BJ (cell line): ENCODE measurements around the gene ARL15. TPM values are rescaled to one million over a fixed set of nuclear protein-coding genes. Genes with fewer than 3 reads are reported as not detected.

Experiments
- CTCF ChIA-PET: fragments of 350-600 bp; formaldehyde crosslinking; extraction: SDS; loops from one replicate; lab custom pipeline; 2021; ENCODE audit warnings: antibody characterized with exemption, inconsistent platforms; lab: Yijun Ruan, JAX
- POLR2A ChIA-PET: fragments of 300-600 bp; sonication (Branson Sonifier 250); formaldehyde crosslinking; extraction: SDS; loops from one replicate; lab custom pipeline; 2021; ENCODE audit warnings: antibody characterized with exemption; lab: Charles Lee
- DNase-seq: peaks from one replicate; pipeline ENCODE4 v3.0.0-alpha.2; 2011; ENCODE audit warnings: low read depth
- H3K27me3 ChIP-seq: 2 replicates; pipeline ENCODE4 v1.6.0; 2011; ENCODE audit warnings: low read length; ENCODE audit not compliant: control insufficient read depth, insufficient read depth
- H3K36me3 ChIP-seq: 2 replicates; pipeline ENCODE4 v1.5.1; 2011; ENCODE audit warnings: low read length; ENCODE audit not compliant: control insufficient read depth, insufficient read depth
- H3K4me3 ChIP-seq: 2 replicates; pipeline ENCODE4 v1.5.1; 2011; ENCODE audit warnings: low read depth, mild to moderate bottlenecking, control low read depth, low read length
- polyA plus RNA-seq: library from polyadenylated mRNA; depleted of rRNA; stranded (reverse); fragments of >200 nt; gene quantifications from 2 replicates; pipeline ENCODE4 v1.2.3, GENCODE V29; 2011
- TF ChIP-seq, protein P1 (sequence below): IDR thresholded peaks from 2 replicates; pipeline ENCODE4 v1.5.1; 2011; ENCODE audit warnings: low read depth, mild to moderate bottlenecking, control low read depth, inconsistent platforms, low read length, moderate library complexity; ENCODE audit not compliant: insufficient read depth

ARL15 gene
- polyA plus RNA-seq, 1 experiment, result 11.9 TPM

DNA sequence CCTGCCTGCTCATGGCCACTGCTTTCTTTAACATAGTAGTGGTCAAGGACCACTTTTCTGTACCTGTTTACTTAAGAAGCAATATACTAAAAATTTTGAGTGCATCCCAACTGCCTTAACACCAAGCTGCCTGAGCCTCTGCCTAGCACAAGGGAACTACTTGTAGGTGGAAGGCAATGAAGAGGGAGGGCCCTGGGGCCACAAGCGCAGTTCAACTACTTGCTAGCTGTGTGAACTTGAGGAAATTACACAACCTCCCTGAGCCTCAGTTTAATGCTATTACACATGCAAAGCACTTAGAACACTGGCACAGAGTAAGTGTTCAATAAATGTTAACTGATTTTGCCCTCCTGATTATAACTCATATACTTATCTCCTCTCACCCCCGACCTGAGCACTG lies 6.3 kb downstream of the ARL15 start:
- TF ChIP-seq, protein P1, sequence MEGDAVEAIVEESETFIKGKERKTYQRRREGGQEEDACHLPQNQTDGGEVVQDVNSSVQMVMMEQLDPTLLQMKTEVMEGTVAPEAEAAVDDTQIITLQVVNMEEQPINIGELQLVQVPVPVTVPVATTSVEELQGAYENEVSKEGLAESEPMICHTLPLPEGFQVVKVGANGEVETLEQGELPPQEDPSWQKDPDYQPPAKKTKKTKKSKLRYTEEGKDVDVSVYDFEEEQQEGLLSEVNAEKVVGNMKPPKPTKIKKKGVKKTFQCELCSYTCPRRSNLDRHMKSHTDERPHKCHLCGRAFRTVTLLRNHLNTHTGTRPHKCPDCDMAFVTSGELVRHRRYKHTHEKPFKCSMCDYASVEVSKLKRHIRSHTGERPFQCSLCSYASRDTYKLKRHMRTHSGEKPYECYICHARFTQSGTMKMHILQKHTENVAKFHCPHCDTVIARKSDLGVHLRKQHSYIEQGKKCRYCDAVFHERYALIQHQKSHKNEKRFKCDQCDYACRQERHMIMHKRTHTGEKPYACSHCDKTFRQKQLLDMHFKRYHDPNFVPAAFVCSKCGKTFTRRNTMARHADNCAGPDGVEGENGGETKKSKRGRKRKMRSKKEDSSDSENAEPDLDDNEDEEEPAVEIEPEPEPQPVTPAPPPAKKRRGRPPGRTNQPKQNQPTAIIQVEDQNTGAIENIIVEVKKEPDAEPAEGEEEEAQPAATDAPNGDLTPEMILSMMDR, result no peak
- POLR2A ChIA-PET, result no interaction called here
- H3K4me3 ChIP-seq, result no peak overlapping the region
- H3K36me3 ChIP-seq, result no peaks in the 10 kb centered on the region
- CTCF ChIA-PET, result no interaction called here
- DNase-seq, result no peak
- no peaks in the 10 kb centered on the region for H3K27me3 ChIP-seq

DNA sequence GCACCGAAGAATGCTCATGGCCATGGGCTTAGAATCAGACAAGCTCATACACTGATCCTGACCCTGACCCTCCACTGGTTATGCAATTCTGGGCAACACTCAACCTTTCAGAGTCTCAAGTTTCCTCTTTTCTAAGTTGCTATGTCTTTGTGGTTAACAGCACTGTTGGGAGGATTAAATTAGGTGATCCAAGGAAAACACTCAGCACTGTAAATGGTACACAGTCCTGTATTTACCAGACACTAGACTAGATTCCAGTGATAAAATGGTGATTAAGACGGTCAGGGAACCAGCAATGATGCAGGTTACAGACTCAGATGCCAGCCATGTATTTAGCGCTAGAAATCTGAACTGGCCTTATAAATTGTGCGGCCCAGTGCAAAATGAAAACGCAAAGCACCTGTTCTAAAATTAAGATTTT lies 8.1 kb downstream of the ARL15 start:
- no peaks in the 10 kb centered on the region for H3K27me3 ChIP-seq
- TF ChIP-seq, protein P1, result no peak
- CTCF ChIA-PET, result interaction anchor here (1.2 kb wide), 1 partner anchor 186 kb away, joined by 3 read pairs; no protein-coding TSS in a partner anchor
- no peak overlapping the region for H3K4me3 ChIP-seq
- H3K36me3 ChIP-seq, result no peaks in the 10 kb centered on the region
- POLR2A ChIA-PET, result interaction anchor here (1.3 kb wide), 1 partner anchor 8 kb away, joined by 5 read pairs; the partner anchor contains the start of gene ARL15
- DNase-seq, result no peak

DNA sequence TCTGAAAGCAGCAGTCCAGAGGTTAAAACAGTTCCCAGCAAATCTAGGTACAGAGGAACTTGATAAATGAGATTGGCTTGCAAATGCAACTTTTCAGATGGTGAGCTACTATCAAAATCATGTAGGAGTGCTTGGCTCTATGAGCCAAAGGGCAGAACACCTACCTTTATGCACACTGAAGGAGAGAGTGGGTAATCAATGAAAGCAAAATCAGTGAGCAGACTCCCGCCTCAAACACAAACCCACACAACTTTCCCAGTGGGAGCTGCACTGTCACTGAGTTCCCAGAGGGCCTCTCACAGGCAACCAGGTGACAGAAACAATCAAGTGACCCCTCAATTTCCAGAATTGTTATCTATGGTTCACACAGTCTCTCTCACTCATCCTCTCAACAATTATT lies 8.5 kb downstream of the ARL15 start:
- POLR2A ChIA-PET, result interaction anchor here (1.3 kb wide), 1 partner anchor 9 kb away, joined by 5 read pairs; the partner anchor contains the start of gene ARL15

DNA sequence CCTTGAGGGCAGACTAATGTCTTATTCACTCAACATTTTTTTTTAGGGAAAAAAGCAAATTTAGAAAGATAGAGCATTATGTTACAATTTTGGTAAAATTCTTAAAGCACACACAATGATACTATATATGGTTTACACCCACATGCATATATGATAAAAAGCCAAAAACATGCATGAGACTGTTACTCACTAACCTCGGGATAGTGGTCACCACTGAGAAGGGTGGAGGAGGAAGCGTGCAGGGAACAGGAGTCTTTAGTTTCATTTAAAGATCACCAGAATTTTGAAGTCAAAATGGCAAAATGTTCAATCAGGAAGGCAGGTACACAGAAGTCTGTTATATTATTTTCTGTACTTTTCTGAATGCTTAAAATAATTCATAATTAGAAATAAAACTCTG lies 9.2 kb downstream of the ARL15 start:
- no peak overlapping the region for H3K4me3 ChIP-seq
- H3K36me3 ChIP-seq, result no peaks in the 10 kb centered on the region
- CTCF ChIA-PET, result interaction anchor here (0.5 to 1.2 kb wide), 3 partner anchors 8 to 187 kb away, joined by 3 to 4 read pairs (median 3); no protein-coding TSS in a partner anchor
- POLR2A ChIA-PET, result interaction anchor here (1.3 kb wide), 1 partner anchor 9 kb away, joined by 5 read pairs; the partner anchor contains the start of gene ARL15
- TF ChIP-seq, protein P1, result no peak
- DNase-seq, result no peak
- no peaks in the 10 kb centered on the region for H3K27me3 ChIP-seq

More for the DNA sequence above, 8.5 kb downstream of the ARL15 start:
- no peak for DNase-seq
- Histone ChIP-seq H3K4me3 (no peak overlapping the region), H3K36me3 (no peaks in the 10 kb centered on the region), H3K27me3 (no peaks in the 10 kb centered on the region)
- CTCF ChIA-PET, result interaction anchor here (1.2 kb wide), 1 partner anchor 187 kb away, joined by 3 read pairs; no protein-coding TSS in a partner anchor
- TF ChIP-seq, protein P1, result no peak

DNA sequence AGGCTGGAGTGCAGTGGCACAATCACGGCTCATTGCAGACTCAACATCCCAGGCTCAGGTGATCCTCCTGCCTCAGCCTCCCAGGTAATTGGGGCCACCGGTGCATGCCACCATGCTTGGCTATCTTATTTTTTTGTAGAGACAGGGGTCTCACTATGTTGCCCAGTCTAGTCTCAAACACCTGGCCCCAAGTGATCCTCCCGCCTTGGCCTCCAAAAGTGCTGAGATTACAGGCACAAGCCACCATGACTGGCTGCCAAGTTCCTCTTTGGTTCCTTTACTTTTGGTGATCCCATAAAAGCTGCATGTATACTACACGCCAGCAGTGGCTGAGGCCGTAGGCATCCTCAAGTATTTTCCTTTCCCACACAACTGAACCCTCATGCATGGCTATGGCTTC lies 11.4 kb downstream of the ARL15 start:
- H3K27me3 ChIP-seq, result no peaks in the 10 kb centered on the region
- H3K36me3 ChIP-seq, result no peaks in the 10 kb centered on the region
- H3K4me3 ChIP-seq, result no peak overlapping the region
- POLR2A ChIA-PET, result no interaction called here
- CTCF ChIA-PET, result no interaction called here
- TF ChIP-seq, protein P1, result no peak
- no peak for DNase-seq
